D341Med (cell line): Measurements from ENCODE around the gene LCN9.
"Not testable (repeated sequence)": the region's sequence is repeated elsewhere in the genome, so short reads cannot be mapped to it uniquely, and the experiment has no call there.

Experiments
- DNase-seq: peaks from one replicate; pipeline ENCODE4 v3.0.0; 2012; ENCODE audit warnings: low spot score

LCN9 gene

GRCh38 chr9:135647884-135648283 lies 15.2 kb upstream of the LCN9 start:
- no peak for DNase-seq

- DNase-seq = no peak
Observed at GRCh38 chr9:135648494-135649410, 14.4 kb upstream of the LCN9 start.

- no peak for DNase-seq
Observed at GRCh38 chr9:135649508-135649907, 13.6 kb upstream of the LCN9 start.

GRCh38 chr9:135650408-135650807 lies 12.7 kb upstream of the LCN9 start:
- DNase-seq = no peak

- no peak for DNase-seq
Observed at GRCh38 chr9:135655317-135655716, 7.8 kb upstream of the LCN9 start.

- no peak for DNase-seq
Observed at GRCh38 chr9:135657416-135657815, 5.7 kb upstream of the LCN9 start.

GRCh38 chr9:135659252-135659651 lies 3.9 kb upstream of the LCN9 start:
- DNase-seq = no peak

- DNase-seq = no peak
Observed at GRCh38 chr9:135660407-135660806, 2.7 kb upstream of the LCN9 start.

GRCh38 chr9:135661816-135662560 lies 1.1 kb upstream of the LCN9 start:
- DNase-seq = no peak

- no peak for DNase-seq
Observed at GRCh38 chr9:135663451-135663770, 302 bp downstream of the LCN9 start.

GRCh38 chr9:135663857-135664256 lies 748 bp downstream of the LCN9 start:
- DNase-seq = no peak

GRCh38 chr9:135664266-135664665 lies 1.2 kb downstream of the LCN9 start:
- no peak for DNase-seq

GRCh38 chr9:135664801-135665794 lies 2.0 kb downstream of the LCN9 start:
- DNase-seq = no peak

GRCh38 chr9:135665795-135666189 lies 2.7 kb downstream of the LCN9 start:
- DNase-seq = no peak

GRCh38 chr9:135666534-135667462 lies 3.7 kb downstream of the LCN9 start:
- no peak for DNase-seq

- DNase-seq = no peak
Observed at GRCh38 chr9:135667463-135668001, 4.4 kb downstream of the LCN9 start.

GRCh38 chr9:135669018-135669417 lies 5.9 kb downstream of the LCN9 start:
- DNase-seq = not testable (repeated sequence)

- DNase-seq = no peak
Observed at GRCh38 chr9:135669616-135670285, 6.6 kb downstream of the LCN9 start.

GRCh38 chr9:135670721-135671590 lies 7.8 kb downstream of the LCN9 start:
- DNase-seq = no peak
